Embryonic facial prominence (tissue), 1 donor: ENCODE measurements around the gene BASP1.

Source experiments
- DNase-seq: peaks from one replicate; pipeline ENCODE4 v3.0.0-alpha.2; 2016; ENCODE audit errors: extremely low spot score

BASP1 gene, protein sequence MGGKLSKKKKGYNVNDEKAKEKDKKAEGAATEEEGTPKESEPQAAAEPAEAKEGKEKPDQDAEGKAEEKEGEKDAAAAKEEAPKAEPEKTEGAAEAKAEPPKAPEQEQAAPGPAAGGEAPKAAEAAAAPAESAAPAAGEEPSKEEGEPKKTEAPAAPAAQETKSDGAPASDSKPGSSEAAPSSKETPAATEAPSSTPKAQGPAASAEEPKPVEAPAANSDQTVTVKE

DNA sequence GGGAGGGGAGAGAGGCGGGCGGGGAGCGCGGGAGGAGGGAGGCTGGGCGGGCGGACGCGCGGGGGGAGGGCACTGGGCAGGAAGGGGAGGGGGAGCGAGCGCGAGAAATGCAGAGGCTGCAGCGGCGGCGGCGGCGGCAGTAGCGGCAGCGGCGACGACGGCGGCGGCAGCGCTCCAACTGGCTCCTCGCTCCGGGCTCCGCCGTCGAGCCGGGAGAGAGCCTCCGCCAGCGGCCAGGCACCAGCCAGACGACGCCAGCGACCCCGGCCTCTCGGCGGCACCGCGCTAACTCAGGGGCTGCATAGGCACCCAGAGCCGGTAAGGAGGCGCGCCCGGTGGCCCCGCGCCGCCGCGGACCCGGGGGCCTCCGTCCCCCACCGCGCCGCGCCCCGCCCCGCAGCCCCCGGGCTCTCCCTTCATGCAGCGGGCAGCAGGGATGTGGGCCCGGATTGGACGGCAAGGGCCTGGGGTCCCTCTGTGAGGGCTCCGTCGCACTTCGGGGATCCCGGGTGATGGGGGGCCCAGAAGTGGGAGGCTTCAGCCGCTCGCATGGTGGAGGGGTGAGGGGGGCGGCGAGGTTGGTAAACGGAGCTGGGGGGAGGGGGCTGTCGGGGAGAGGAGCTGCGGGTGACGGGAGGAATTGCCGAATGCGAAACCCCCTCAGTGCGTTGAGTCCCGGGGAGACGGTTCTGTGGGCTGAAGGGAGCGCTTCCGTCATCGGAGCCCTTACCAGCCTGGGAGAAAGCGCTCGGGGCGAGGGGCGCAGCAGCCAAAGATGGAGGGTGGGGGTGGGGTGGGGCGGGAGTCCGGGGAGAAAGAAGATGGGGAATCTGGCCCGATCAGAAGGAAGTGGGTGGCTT, at the start of gene BASP1:
TSS of gene BASP1 (plus strand) at position 139 of the 860 bp plus-strand sequence. CDS start 57,586 bp downstream, outside the sequence.
- no peak for DNase-seq

DNA sequence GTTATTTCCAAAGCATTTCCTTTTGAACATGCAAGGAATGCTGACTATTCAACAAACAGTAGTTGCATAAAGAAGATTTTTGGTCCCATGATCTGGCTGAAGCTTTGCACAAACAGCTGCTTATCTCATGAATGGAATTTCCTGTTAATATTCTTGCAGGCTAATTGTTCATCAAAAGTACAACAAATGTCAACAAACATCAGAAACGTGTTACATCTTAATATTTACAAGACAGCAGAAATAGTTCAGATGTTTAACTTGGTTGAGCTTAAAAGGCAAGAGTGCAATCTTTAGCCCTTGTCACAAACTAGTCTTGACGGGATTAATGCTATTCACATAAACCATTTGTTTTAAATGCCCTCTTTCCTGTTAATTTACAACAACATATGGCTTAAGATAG, 47.9 kb upstream of the BASP1 start:
- no peak for DNase-seq

DNA sequence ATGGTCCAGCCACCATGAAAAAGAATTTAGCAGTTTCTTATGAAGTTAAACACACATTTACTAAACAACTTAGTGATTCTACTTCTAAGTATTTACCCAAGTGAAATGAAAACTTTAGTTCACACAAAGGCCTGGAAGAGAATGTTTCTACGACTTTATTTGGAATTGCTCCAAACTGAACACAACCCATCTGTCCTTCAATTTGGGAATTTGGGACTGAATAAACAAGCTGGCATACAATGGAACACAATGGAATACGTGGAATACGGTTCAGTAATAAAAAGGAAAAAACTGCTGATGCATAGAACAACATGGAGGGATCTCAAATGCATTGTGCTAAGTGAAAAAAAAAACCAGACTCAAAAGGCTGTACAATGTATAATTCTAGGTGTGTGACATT, 44.6 kb upstream of the BASP1 start:
- no peak for DNase-seq

DNA sequence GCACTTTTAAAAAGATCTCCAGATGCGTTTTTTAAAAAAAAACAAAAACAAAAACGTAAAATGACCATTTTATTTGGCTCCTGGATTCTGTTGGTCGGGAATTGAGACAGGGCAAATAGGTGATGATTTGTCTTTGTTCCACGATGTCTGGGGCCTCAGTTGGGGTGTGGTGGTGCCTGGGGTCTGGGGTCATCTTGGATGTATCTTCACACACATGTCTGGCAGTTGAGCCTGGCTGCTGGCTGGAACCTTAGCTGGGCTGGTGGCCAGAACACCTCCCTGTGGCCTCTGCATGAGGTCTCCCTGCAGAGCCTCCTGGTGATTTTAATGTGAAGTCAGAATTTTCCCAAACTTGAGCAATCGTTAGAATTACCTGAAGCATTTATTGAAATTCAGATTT, 42.5 kb upstream of the BASP1 start:
- no peak for DNase-seq

DNA sequence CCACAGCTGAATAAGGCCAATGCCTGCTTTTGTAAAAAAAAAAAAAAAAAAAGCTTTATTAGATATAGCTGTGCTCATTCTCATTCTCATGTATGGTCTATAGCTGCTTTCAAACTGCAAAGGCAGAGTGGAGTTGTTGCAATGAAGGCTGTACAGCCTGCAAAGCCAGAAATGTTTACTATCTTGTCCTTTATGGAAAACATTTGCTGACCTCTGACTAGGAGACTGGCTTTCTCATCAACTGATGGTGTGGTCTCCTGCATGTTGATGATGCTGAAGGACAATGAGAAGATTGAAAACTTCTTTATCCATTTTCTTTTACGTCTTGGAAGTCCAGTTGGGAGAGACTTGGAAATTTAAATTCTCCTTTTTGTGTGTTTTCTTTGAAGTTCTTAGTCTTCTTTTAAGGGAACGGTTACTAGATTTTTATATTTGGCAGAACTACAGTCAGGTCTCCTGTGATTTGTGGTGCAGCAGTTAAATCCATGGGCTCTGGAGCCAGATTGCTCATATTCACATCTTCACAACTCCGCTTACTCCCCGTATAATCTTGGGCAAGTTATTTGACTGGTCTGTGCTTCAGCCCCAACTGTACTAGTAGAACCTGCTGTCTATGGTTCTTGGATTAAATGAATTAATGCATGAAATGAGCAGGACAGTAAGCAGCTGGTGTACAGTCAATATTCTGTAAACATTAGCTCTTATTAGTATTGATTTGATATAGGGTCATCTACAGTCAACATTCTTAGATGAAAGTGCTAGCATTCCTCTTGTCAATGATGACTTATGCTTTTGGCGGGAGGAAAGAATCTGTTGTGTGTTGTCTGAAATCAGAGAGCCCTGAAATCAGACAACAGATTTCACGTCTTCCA, 39.7 kb upstream of the BASP1 start:
- DNase-seq, result no peak

DNA sequence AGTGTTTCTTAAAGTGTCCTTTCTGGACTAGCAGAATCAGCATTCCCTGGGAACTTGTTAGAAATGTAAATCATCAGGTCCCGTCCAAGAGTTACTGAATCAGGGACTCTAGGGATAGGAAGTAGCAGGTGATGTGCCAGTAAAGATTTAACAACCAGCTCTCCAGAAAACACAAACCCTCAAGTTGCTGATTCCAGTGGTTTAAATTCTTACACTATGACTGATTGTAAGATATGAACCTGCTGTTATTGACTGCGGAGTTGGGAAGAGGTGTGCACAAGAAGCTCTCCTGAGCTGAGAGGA, 39.1 kb upstream of the BASP1 start:
- DNase-seq, result no peak

DNA sequence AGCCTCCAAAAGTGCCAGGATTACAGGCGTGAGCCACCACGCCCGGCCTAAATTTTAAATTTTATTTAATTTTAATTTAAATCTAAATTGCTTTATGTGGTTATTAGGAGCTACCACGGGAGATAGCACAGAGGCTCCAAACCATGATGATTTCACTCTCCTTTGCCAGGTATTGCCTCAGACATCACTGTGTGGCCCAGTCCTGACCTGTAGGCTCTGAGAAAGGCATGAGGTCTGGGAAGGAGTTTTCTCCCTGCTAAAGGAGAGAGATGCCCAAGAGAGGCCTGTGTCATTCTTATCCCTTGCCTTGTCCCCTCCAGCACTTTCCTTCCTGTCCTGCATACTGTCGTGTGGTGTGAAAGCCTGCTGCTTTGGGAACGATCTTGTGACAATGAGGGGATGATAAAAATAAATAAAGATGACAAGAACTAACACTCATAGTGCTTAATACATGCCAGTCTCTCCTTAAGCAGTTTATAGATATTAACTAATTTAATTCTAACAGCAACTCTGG, 37.0 kb upstream of the BASP1 start:
- DNase-seq, result no peak

DNA sequence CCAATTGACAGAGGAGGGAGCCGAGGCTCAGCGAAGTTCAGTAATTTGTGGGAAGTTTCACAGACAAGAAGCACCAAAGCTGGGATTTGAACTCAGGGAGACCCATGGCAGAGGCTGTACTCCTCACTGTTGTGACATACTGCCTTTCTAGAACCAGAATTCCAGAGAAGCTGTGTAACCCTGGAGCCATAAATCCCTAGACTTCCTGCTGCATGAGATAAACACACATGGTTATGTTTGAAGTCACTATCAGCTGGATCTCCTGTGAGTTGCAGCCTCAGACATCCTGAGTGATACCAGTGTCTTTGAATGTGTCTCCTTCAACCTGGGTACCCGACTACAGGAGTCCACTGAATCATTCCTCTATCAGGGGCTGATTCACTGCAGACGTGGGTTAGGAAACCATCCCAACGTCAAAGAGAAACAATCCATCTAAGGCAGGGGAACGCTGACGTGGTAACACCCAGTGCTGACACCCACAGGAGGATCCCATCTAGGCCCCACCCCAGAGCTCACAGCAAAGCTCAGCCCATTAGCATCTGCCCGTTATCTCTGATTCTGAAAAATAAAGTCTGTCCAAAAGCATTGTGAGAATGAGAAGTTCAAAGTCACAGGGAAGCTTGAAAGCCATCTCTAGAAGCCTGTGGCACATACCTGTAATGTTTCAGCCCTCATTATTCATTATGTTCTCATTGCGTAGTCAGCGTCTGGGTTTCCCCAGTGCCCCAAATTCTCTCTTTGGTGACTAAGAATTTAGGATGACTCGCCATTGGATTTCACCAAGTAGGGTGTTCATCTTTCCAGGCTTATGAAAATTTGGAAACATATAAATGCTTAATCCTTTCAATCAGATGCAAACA, 36.3 kb upstream of the BASP1 start:
- DNase-seq, result no peak

DNA sequence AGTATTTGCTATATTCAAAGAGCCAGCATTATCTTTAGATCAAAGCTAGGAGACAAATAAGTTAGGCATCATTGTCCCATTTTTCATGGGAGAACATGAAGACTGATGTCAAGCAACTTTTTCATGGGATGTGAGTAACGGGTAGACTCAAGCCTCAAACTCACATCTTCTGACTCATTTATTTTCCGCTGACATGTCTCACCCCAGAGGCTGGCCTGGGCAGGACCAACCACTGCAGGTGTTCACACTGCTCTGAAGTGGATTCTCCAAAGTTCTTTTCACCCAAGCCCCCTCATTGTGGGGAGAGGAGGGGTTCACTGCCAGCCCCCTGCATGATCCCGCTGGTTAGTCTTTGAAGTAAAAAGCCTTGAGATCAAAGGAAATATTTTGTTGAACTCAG, 34.9 kb upstream of the BASP1 start:
- DNase-seq, result no peak

DNA sequence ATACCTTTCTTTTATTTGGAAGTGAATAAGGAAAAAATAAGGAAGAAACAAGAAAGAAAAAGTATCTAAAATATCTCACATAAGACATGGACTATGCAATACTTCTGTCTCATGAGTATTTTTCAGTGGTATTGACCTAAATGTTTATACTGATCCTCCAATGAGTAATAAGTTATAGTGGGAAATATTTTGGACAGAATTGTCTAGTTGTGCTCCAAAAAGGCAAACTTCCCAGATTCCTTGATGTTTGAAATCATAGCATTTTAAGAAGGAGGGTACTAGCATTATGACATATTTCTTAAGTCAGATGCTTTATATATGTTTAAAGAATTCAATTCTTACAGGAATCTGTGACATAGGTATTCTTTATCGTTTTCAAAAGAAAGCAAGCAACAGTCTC, 34.5 kb upstream of the BASP1 start:
- no peak for DNase-seq

DNA sequence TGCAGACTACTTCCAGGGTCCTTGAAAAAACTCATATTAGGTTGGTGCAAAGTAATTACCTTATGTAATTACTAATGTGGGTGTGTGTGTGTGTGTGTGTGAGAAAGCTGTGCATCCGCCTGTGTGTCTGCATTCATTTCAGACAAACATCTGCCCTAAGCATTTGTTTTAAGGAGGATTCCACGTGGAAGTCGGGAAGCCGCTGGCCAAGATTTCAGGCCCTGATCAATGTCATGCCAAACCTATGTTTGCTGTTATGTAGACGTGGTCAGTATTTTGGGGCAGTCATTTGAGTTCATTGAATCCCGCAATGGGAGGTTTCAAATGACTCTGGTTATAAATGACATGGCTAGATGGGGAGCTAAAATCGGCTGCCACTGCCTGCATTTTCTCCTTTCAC, 33.6 kb upstream of the BASP1 start:
- DNase-seq, result no peak

DNA sequence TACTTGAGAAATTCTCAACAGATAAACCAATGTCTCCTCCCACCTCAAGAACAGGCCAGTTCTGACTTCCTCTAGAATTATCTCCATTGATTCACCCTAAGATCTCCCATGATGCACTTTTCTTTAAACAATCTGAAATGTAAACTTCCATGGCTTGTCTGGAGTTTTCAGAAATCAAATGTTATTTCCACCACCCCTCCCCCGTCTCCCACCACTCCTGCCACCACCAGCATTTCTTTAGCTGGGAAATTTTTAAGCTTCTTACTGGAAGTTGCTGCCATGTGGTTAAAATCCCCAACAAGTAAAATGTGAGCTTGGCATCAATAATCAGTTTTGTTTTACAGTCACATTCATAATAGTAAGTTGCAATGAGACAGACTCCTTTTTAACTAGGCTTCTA, 32.8 kb upstream of the BASP1 start:
- DNase-seq, result no peak

DNA sequence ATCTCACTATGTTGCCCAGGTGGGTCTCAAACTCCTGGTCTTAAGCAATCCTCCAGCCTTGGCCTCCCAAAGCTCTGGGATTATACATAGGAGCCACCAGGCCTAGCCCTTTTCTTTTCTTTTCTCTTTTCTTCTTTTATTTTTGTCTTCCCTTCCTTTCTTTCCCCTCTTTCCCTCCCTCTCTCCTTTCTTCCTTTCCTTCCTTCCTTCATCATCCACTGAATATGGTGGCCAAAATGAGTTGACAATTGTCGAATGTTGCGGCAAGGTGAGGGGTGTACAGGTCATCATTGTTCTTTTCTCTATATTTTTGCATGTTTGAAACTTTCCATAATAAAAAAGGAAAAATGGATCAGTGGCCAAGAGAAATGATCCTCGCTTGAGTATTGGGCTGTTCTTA, 32.1 kb upstream of the BASP1 start:
- no peak for DNase-seq

DNA sequence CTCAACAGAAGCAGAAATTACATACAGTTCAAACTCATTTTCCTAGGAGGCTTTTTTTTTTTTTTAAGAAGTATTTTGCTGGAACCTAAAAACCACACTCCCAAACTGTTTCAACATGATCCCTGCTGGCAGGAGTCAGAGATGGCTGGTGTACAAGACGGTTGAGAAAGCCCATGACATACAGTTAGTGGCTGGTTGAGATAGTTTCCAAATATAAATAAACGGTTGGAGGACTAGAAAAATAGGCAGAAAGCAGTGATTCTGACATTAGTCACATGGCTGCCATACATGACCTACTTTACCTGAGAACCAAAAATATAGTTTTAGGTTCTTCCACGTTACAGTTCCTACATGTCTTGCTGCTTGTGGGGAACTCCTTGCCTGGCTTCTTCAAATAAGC, 31.7 kb upstream of the BASP1 start:
- DNase-seq, result no peak

DNA sequence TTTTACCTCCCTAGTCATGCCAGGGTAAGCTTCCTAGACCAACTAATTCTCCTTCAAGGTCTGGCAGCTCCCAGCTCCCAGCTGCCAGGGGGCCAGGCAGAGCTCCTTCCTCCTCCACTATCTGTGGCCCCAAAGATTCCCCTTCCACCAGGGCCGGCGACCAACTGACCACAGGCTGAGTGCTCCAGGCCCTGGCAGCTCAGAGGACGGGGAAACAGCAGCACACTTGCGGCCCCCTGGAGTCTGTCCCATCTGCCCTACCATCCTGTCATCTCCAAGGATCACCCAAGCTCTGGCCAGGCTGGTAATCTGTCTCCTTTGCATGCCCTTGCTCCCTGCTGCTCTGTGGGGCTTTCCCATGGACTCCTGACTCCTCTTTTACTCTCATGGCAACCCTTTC, 31.2 kb upstream of the BASP1 start:
- DNase-seq, result no peak

DNA sequence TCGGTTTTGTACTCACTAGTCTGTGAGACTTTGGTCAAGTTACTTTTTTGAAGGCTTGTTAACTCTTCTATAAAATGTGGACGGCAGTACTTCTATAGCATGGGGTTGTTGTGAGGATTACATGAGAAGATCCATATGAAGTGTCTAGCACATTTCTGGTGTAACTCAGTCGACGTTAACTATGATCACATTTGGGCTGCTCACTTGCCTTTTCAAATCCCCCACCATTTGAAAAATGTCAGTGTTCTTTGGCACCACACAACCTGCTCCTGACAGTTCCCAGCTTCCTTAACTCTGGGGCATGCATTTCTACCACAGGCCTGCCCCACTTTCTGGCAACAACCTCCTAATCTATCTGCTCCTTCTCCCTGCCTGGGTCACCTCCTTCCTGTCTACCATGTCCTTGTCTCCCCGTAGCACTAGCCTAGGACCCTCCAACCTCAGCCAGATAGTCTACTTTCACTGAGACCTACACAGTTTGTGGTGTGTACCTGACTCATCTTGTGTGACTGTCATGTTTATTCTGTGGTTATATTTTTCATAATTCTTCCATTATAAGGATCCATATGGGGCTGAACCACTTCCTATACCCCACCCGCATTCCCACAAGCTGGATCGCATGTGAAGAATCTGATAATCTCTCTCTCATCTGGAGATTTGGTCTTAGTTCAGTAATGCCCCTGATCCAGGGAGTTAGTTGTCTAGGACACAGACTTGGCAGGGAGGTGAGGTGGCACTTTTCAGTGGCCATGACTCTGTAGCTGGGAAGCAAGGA, 30.2 kb upstream of the BASP1 start:
- no peak for DNase-seq

DNA sequence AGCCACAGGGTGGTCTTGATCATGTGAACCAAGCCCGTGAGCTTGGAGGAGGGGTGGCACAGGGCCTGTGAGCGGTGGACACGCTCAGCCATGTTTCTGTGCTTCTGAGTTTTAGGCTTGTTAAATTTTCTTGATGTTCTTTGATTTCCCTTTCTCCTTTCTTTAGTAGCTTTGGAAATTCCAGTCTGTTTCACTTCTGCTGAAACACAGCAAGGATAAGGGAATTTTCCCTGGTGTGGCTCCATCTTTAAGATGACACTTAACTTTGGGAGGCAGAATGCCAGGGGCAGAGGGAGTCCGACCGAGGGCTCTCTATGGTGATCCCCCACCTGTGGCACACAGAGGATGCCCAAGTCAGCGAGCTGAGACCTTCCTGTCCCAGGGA, 29.7 kb upstream of the BASP1 start:
- DNase-seq, result no peak

DNA sequence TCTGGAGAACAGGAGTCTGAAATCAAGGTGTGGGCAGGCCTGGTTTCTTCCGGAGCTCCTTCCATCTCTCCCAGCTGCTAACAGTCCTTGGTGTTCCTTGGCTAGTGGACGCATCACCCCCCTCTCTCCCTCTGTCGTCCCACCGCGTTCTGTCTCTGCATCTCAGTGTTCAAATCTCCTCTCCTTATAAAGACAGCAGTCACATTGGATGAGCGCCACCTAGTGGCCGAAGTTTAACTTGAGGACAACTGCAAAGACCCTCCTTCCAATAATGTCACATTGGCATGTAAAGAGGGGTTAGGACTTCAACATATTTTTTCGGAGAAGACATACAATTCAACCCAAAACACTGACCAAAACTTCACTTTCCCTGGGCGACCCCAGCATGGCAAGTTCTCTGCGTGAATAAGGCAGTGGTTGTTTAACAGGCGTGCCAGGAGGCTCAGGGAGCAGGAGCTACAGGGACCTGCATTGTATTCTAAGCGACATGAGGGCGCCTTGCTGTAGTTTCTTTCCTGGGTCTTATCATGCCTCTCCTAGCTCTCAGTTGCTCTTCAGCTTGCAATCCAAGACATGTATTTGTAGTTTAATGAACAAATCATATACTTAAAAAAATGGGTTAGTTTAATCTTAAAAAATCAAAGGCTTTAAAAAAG, 27.9 kb upstream of the BASP1 start:
- no peak for DNase-seq

DNA sequence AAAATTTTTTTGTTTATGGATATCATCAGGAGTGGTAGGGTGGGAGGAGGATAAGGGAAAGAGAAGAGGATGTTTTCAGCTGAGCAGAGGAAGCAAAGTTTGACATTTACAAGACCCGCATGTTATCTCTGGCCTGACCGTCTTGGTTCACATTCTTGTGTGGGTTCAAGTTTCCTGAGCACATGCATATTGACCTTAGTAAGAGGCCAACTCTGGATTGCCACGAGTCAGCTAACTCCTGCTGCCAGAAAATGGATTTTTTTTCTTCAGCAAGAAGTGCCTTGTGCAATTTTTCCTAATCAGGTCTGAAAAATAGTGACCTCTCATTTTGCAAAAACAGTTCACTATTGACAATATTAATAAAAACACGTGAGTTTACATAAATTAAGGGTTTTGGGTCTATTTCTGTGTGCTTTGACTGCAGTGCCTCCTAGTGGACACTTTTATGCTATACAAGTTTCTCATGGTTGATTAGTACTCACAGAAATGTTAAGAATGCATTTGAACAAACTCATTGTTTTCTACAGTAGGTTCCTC, 27.1 kb upstream of the BASP1 start:
- peak; percentile 45 for DNase-seq

DNA sequence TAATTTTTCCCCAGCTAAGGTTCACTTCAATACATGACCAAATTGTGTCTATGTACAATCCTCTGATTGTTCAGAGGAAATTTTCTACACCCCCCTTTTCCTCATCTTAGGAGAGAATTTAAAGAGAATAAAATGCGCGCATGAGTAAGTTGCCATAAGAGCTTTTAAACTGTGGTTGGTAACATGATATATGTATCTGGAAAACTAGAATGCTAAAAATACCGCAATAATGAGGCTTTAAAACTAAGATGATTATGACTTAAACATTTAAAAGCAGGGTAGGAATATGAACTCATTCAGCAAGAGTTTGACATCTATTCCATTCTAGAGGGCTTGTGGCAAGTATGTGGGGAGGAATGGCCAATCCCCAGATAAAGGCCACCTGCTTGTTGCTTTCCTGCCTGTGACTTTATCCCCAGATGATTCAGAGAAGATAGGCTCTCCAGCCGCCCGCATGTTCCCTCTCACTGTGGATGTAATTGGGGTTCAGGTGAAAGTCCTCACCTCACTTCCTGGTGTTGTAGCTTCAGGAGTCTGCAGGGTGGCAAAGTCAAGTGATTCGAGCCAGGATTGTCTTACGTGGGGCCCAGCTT, 26.5 kb upstream of the BASP1 start:
- no peak for DNase-seq
